ENCODE data around the gene SIGLEC7.

DNA sequence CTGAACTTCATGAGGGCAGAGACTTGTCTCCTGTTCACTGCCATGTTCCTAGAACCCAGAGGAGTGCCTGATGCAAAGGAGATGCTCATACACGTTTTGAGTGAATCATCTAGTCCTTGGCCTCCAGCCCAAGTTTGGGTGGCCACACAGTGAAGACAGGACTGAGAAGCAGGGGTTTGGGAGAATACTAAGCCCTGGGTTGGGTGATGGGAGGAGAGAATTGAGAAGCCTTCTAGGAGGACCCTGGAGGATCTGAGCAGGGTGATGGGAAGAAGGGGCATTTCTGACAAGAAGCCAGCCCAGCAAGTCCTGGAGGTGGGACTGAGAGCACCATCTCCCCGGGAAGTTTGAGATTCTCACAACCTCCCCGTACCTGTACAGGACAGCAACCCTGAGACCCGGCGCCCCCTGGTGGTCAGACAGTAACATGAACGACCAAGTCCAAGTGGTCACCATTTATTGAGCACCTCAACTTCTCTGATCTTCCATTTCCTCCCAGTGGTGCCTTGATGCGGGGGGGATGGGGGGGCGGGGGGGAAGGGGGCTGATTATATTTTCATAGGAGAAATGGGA lies 44.8 kb upstream of the SIGLEC7 start:
- TF ChIP-seq, protein P1, sequence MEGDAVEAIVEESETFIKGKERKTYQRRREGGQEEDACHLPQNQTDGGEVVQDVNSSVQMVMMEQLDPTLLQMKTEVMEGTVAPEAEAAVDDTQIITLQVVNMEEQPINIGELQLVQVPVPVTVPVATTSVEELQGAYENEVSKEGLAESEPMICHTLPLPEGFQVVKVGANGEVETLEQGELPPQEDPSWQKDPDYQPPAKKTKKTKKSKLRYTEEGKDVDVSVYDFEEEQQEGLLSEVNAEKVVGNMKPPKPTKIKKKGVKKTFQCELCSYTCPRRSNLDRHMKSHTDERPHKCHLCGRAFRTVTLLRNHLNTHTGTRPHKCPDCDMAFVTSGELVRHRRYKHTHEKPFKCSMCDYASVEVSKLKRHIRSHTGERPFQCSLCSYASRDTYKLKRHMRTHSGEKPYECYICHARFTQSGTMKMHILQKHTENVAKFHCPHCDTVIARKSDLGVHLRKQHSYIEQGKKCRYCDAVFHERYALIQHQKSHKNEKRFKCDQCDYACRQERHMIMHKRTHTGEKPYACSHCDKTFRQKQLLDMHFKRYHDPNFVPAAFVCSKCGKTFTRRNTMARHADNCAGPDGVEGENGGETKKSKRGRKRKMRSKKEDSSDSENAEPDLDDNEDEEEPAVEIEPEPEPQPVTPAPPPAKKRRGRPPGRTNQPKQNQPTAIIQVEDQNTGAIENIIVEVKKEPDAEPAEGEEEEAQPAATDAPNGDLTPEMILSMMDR (IDR thresholded peaks at IDR 0.05), result peak in 5 of 6 experiments; percentile 35 to 78 (median 50)
- no peak for TF ChIP-seq POLR2A (IDR thresholded peaks at IDR 0.05)

Data from thyroid gland (tissue), 4 donors.